HFFc6 (cell line): ENCODE data around the gene ACKR4. TPM values are rescaled to one million over a fixed set of nuclear protein-coding genes. Genes with fewer than 3 reads are reported as not detected.

Experiments used
- DNase-seq: peaks from one replicate; pipeline ENCODE4 v3.0.0-alpha.2; 2018
- H3K27ac Mint-ChIP-seq: 2 replicates; pipeline ENCODE4 v1.8.0; 2020; ENCODE audit warnings: mild to moderate bottlenecking, mixed read lengths
- H3K27me3 Mint-ChIP-seq: 2 replicates; pipeline ENCODE4 v1.8.0; 2021; ENCODE audit warnings: mild to moderate bottlenecking, moderate library complexity, mixed read lengths; ENCODE audit not compliant: insufficient read depth
- H3K36me3 Mint-ChIP-seq: 2 replicates; pipeline ENCODE4 v1.8.0; 2021; ENCODE audit warnings: low read depth, mixed read lengths
- H3K4me1 Mint-ChIP-seq: 2 replicates; pipeline ENCODE4 v1.8.0; 2020; ENCODE audit warnings: low read depth, mixed read lengths
- H3K4me3 Mint-ChIP-seq: 2 replicates; pipeline ENCODE4 v1.8.0; 2020; ENCODE audit warnings: mild to moderate bottlenecking, moderate library complexity, mixed read lengths
- H3K9me3 Mint-ChIP-seq: 2 replicates; pipeline ENCODE4 v1.8.0; 2020; ENCODE audit warnings: mild to moderate bottlenecking, mixed read lengths
- total RNA-seq, 6 experiments: library from RNA; stranded (reverse); fragmentation: NEBNext Ultra II Directional; extraction: Animal tissue kit (Norgen Biotek cat#: 25700); gene quantifications; 2 replicates in 1 of 6; 3 replicates in 5 of 6; pipeline ENCODE4 v1.2.3, GENCODE V29; 2021
- TF ChIP-seq, protein P1 (sequence below): fragments of 200-600 bp; sonication (generic); IDR thresholded peaks from 2 replicates; pipeline ENCODE4 v1.5.0; 2021; ENCODE audit warnings: antibody characterized with exemption, mild to moderate bottlenecking

Gene ACKR4
- total RNA-seq, 6 experiments from 2014 or later, result 0.78 to 8.4 (median 7.1) TPM

DNA sequence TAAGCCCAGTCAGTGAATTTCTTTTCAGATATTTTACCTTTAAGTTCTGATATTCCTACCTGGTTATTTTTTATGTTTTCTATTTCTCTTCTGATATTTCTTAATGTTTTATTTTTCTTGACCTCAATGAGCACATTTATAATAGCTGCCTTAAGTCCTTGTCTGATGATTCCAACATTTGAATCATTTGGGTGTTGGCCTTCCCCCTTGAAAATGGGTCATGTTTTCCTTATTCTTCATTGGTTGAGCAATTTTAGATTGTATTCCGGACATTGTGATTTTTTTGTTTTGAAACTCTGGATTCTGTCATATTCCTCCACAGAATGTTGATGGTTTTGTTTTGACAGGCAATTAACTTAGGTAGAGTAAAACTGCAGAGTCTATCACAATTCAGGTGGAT lies 9.7 kb upstream of the ACKR4 start:
- Mint-ChIP-seq H3K4me1 (peaks cover 11% of the 10 kb centered on the region), H3K36me3 (peaks cover 29% of the 10 kb centered on the region), H3K4me3 (no peak overlapping the region), H3K27ac (no peak overlapping the region), H3K27me3 (peaks cover 3% of the 10 kb centered on the region; the same call in 1 of the 2 replicates), H3K9me3 (no peaks in the 10 kb centered on the region)
- no peak for DNase-seq
- TF ChIP-seq, protein P1, sequence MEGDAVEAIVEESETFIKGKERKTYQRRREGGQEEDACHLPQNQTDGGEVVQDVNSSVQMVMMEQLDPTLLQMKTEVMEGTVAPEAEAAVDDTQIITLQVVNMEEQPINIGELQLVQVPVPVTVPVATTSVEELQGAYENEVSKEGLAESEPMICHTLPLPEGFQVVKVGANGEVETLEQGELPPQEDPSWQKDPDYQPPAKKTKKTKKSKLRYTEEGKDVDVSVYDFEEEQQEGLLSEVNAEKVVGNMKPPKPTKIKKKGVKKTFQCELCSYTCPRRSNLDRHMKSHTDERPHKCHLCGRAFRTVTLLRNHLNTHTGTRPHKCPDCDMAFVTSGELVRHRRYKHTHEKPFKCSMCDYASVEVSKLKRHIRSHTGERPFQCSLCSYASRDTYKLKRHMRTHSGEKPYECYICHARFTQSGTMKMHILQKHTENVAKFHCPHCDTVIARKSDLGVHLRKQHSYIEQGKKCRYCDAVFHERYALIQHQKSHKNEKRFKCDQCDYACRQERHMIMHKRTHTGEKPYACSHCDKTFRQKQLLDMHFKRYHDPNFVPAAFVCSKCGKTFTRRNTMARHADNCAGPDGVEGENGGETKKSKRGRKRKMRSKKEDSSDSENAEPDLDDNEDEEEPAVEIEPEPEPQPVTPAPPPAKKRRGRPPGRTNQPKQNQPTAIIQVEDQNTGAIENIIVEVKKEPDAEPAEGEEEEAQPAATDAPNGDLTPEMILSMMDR, result no peak

DNA sequence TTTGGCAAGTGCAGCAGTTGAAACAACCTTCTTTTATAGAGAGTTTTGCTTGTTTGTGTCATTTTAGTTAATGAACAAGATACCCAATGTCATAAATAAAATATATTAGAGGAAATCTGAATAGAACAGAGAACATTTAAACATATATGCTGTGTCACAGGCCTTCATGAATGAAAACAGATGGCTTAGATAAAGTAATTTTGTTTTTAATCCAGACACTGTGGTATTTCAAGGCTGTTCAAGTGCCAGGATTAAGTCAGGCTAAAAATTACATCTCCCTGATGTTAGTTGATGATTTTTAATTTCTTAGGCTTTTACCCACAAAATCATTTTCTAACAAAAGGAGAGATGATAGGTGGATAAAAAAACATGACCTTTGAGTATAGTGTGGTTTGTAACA lies 4.9 kb upstream of the ACKR4 start:
- no peak for DNase-seq
- TF ChIP-seq, protein P1, result no peak

DNA sequence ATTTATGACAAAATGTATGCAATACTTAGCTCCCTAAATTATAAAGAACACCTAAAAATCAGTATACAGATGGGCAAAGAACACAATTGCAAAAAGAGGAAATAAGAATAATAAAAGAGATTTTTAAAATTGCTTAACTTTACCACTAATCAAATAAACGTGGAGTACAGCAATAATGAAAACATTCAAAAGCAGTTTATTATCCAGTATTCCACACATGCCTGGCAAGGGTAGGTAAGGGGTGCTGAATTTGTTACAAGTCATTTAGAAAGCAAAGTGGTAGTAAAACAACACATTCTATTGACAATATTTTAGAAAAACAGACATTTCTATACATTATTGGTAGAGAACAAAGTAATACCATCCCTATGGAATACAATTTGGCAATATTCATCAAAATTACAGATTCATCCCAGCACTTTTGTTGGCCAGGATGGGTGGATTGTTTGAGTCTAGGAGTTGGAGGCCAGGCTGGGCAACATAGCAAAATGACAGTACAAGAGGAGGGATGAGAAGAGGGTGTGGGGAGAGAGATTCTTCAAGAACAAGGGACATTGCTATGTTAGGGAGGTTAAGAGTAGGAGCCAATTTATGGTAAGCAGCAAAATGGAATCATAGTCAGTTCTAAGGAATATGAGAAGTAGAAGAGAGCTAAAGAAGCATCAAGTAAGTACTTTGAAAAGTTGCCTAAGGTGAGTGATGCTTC lies 3.7 kb upstream of the ACKR4 start:
- no peaks in the 10 kb centered on the region for H3K9me3 Mint-ChIP-seq
- H3K4me1 Mint-ChIP-seq, result peaks cover 66% of the 10 kb centered on the region
- TF ChIP-seq, protein P1, result no peak
- H3K27me3 Mint-ChIP-seq, result peaks cover 3% of the 10 kb centered on the region
- H3K36me3 Mint-ChIP-seq, result peaks cover 38% of the 10 kb centered on the region
- no peak for DNase-seq
- H3K4me3 Mint-ChIP-seq, result peak overlapping the region; percentile 62
- peak overlapping the region; percentile 97 for H3K27ac Mint-ChIP-seq

More for the DNA sequence above, 4.9 kb upstream of the ACKR4 start:
- Mint-ChIP-seq H3K9me3 (no peaks in the 10 kb centered on the region), H3K36me3 (peaks cover 39% of the 10 kb centered on the region), H3K27ac (peak overlapping the region; percentile 97), H3K27me3 (peaks cover 6% of the 10 kb centered on the region), H3K4me3 (no peak overlapping the region), H3K4me1 (peaks cover 59% of the 10 kb centered on the region)

DNA sequence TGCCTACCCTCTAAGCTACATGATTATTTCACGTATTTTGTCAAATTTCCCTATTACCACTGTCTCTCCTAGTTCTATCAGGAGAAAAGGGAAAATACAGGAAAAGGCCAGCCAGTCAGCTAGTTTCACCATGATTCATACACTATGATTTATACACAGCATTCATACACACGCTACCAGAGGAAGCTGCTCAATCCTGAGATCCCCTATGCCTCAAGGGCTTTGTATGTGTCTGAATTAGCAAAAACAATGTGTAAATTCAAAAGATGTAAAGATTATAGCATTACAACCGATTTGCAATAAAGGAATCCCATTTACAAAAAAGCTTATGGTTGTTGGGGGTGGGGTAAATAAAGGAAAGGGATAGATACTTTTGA lies 3.1 kb upstream of the ACKR4 start:
- Mint-ChIP-seq H3K4me3 (peak overlapping the region; percentile 62), H3K36me3 (peaks cover 40% of the 10 kb centered on the region), H3K9me3 (no peaks in the 10 kb centered on the region), H3K27me3 (peaks cover 3% of the 10 kb centered on the region), H3K27ac (peak overlapping the region; percentile 97), H3K4me1 (peaks cover 71% of the 10 kb centered on the region)
- DNase-seq, result peak; percentile 78
- TF ChIP-seq, protein P1, result no peak

DNA sequence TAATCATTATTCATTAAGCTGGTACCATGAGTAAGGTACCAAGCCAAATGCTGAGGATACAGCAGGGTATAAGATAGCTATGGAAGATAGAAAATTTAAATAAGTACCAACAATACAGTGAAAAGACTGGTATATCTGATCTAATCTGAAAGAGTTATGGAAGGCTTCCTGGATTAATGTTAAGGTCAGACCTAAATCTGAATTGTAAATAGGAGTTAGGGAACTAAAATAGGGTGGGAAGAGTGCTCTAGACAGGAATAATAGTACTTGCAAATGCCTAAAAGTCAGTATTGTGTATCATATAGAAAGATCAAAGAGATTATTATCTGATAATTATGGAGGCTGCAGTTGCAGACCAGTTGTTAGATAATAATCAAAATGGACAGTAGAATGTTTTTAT lies 2.6 kb upstream of the ACKR4 start:
- Mint-ChIP-seq H3K4me1 (peaks cover 71% of the 10 kb centered on the region), H3K27me3 (peaks cover 3% of the 10 kb centered on the region), H3K27ac (peak overlapping the region; percentile 97), H3K36me3 (peaks cover 35% of the 10 kb centered on the region), H3K9me3 (no peaks in the 10 kb centered on the region), H3K4me3 (peak overlapping the region; percentile 62)
- no peak for DNase-seq
- TF ChIP-seq, protein P1, result no peak
